ENCODE results near the gene NKD2. TPM values are rescaled to one million over a fixed set of nuclear protein-coding genes. Genes with fewer than 3 reads are reported as not detected.

NKD2 gene
- total RNA-seq, 1 experiment from 2014 or later = 20.4 TPM

- DNase-seq (ENCODE audit: low read depth, low spot score) = no peak
- intact Hi-C loops (cut with micrococcal nuclease) = no loop called here
- Histone ChIP-seq H3K4me3 (replicated peaks in 1 of 2; ENCODE audit: low read depth in 1 of 2, low read length in 2 of 2) (no peak overlapping the region), H3K4me2 (ENCODE audit: low read length) (no peak overlapping the region), H3K4me1 (ENCODE audit: control insufficient read depth in 1 of 2, insufficient read depth in 2 of 2, low read length in 2 of 2) (no peaks in the 10 kb centered on the region), H3K27ac (ENCODE audit: low read depth, low read length) (no peak overlapping the region), H3K27me3 (ENCODE audit: insufficient read depth, low read length) (no peaks in the 10 kb centered on the region; the same call in 1 of the 2 replicates), H4K20me1 (ENCODE audit: insufficient read depth) (no peaks in the 10 kb centered on the region), H3K9me3 (ENCODE audit: control insufficient read depth in 1 of 2, insufficient read depth in 1 of 2, low read depth in 1 of 2, low read length in 2 of 2) (no peaks in the 10 kb centered on the region), H2AFZ (ENCODE audit: low read depth, low read length, poor library complexity, severe bottlenecking) (no peak overlapping the region), H3K79me2 (ENCODE audit: insufficient read depth, low read length) (no peaks in the 10 kb centered on the region), H3K9ac (ENCODE audit: low read length) (no peak overlapping the region), H3K36me3 (ENCODE audit: control insufficient read depth in 1 of 2, insufficient read depth in 2 of 2, low read length in 2 of 2) (no peaks in the 10 kb centered on the region), H3K9me2 (ENCODE audit: insufficient read depth) (no peaks in the 10 kb centered on the region)
- ChIA-PET RAD21 (ENCODE audit: low non-redundant PET in 1 of 2, low total read pairs in 2 of 2, uncharacterized antibody in 2 of 2, unreplicated experiment in 2 of 2) (no interaction called here), CTCF (no interaction called here), POLR2A (no interaction called here)
- TF ChIP-seq POLR2A (IDR thresholded peaks at IDR 0.05; ENCODE audit: borderline replicate concordance, extremely low read depth, insufficient read depth, insufficient read length) (no peak), EZH2phosphoT487 (IDR thresholded peaks at IDR 0.05; ENCODE audit: borderline replicate concordance) (no peak), ZNF274 (IDR thresholded peaks at IDR 0.05; ENCODE audit: low read depth, low read length) (no peak), ELF1 (IDR thresholded peaks at IDR 0.05; ENCODE audit: borderline replicate concordance, low read depth) (no peak), SRF (IDR thresholded peaks at IDR 0.05; ENCODE audit: low read depth) (no peak), EGR1 (IDR thresholded peaks at IDR 0.05; ENCODE audit: low read depth) (no peak), SIN3A (IDR thresholded peaks at IDR 0.05; ENCODE audit: low read depth) (no peak), CEBPB (IDR thresholded peaks at IDR 0.05; ENCODE audit: low read depth) (no peak), RAD21 (IDR thresholded peaks at IDR 0.05; ENCODE audit: low read depth) (no peak), REST (IDR thresholded peaks at IDR 0.05; ENCODE audit: low read depth) (no peak), SP1 (IDR thresholded peaks at IDR 0.05; ENCODE audit: low read depth) (no peak), EZH2 (IDR thresholded peaks at IDR 0.05) (no peak), POLR2AphosphoS5 (IDR thresholded peaks at IDR 0.05; ENCODE audit: low read depth, low read length) (no peak), TCF7L2 (IDR thresholded peaks at IDR 0.05; ENCODE audit: borderline replicate concordance, extremely low read depth, insufficient read depth, insufficient read length) (no peak), ATF3 (IDR thresholded peaks at IDR 0.05) (no peak), JUND (IDR thresholded peaks at IDR 0.05) (no peak), ZFX (IDR thresholded peaks at IDR 0.05) (no peak), ZBTB33 (IDR thresholded peaks at IDR 0.05; ENCODE audit: extremely low read depth, insufficient replicate concordance, low read length) (no peak), CBX3 (IDR thresholded peaks at IDR 0.05; ENCODE audit: low read depth) (no peak)
- ATAC-seq = no peak
- no TSS peak for BruUV-seq (replicated peaks)
Measured at GRCh38 chr5:978693-979092, 29.9 kb upstream of the NKD2 start.

All from HCT116 (cell line).